ENCODE measurements around the gene SLC27A3. TPM values are rescaled to one million over a fixed set of nuclear protein-coding genes. Genes with fewer than 3 reads are reported as not detected.

Gene SLC27A3
- 10 to 100 TPM; 11.2 to 12.1 TPM for total RNA-seq

DNA sequence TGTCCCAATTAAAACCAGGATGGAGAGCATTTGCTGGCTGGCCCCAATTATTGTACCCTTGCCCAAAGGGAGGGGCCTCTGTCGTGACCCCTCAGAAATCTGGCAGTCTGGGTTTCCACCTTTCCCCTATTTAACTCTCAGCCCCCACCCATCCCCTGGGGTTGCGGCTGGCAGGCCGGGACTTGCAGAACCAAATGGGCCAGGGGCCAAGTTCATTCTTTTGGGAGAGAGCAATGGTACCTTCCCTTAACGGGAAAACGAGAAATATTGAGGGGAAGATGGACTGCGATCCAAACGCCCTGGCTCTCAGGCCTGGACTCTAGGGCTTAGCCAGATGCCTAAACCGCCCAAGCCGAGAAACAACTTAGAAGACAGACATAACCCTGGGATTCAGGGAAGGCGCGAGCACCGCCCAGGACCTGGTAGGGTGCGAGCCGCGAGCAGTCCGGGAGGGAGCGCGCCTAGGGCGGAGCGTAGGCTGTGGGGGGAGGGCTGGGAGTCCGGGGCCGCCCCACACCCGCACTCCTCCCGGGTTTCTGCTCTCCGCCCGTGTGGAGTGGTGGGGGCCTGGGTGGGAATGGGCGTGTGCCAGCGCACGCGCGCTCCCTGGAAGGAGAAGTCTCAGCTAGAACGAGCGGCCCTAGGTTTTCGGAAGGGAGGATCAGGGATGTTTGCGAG lies at the start of gene SLC27A3:
Gene SLC27A3 (plus strand): TSS at position 628 of the 678 bp plus-strand sequence. CDS start 91 bp downstream, outside the sequence.
- ChIA-PET CTCF (interaction anchor here (1.5 kb wide), 2 partner anchors 15 to 216 kb away, joined by 3 read pairs; partner anchors contain the start of gene RPS27), POLR2A (interaction anchor here (0.6 to 0.8 kb wide), 2 partner anchors 31 to 212 kb away, joined by 3 read pairs; partner anchors contain the start of gene RAB13)

DNA sequence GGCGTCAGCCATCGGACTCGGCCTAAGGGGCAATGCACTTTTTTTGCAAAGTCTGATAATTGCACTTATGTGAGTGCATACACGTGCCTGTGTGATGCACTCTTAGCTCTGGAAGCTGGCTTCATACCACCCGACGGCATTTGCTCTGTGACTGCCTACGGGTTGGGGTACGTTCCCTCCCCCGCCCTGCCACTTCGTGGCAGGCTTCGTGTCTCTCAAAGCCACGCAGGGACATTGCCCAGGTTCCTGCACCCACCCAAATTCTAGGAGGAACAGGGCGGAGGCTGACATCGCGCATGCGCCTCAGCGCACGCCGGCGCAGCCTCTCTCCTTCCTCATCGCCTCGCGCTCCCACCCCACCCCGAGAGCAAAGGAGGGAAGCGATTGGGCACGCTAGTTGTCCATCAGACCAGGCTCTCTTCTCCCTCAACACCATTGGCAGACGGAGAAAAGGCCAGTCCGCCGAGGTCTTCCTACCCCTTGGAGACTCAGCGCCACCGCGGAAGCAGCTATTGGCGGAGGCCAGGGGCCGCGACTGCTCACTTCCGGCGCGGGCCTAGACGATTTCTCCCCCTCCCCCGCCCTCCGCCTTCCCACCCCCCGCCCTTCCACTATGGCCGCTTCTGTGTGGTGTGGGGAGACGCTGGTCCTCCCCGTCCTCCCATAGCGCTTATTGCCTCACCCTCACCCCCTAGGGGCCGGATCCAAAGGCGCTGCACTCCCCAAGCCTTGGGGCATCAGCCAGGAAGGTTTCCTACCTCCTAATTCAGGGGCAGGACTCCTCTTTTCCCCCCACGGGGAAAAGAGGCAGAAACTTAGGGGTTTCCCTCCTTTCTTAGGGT lies 47.5 kb upstream of the SLC27A3 start, which contains the start of gene INTS3:
Gene INTS3 (plus strand): TSS at position 588 of the 842 bp plus-strand sequence. CDS start 585 bp downstream, outside the sequence.
- POLR2A ChIA-PET = interaction anchor here (0.7 kb wide), 2 partner anchors 49 to 1744 kb away, joined by 10 read pairs; partner anchors contain the start of gene NPR1
- CTCF ChIA-PET = interaction anchor here (0.6 to 1.0 kb wide), 3 partner anchors 50 to 488 kb away, joined by 3 read pairs; partner anchors contain the start of gene NPR1

DNA sequence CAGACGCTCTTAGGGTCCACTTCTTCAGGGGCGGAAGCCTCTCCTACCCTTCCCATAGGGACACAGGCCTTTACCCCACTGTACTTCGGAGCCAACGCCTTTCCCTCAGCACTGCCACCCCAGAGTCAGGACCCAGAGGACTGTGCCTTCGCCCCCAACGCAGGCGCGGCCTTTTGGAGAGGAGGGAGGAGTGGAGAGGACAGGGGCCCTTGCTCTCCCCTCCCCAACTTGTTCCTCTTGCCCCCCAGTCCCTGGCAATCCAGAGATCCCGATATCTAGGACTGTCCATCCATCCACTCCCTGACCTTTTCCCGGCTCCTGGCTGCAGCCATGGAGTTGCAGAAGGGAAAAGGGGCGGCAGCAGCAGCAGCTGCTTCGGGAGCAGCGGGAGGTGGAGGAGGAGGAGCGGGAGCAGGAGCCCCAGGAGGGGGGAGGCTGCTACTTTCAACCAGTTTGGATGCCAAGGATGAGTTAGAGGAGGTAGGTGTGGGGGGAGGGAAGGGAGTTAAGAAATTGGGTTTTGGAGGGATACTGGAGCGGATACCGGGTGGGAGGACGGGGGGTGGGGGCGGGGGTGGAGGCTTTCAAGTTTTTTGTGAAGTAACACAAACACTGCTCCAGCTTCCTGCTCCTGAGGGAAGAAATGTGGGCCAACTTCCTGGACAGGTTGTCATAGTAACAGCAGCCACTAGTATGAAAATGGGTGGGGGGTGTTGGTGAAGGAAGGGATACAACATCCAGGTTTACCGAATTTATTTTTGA lies 46.7 kb upstream of the SLC27A3 start:
- ChIA-PET POLR2A (no interaction called here), CTCF (interaction anchor here (0.8 to 1.2 kb wide), 3 partner anchors 11 to 52 kb away, joined by 3 to 4 read pairs (median 3); partner anchors contain the start of gene NPR1)

- ChIA-PET CTCF (interaction anchor here (1.6 kb wide), 1 partner anchor 52 kb away, joined by 6 read pairs; the partner anchor contains the start of gene NPR1), POLR2A (no interaction called here)
These were observed 44.7 kb upstream of the SLC27A3 start for GRCh38 chr1:153730468-153730988.

GRCh38 chr1:153733970-153734369 lies 41.2 kb upstream of the SLC27A3 start:
- CTCF ChIA-PET = no interaction called here

DNA sequence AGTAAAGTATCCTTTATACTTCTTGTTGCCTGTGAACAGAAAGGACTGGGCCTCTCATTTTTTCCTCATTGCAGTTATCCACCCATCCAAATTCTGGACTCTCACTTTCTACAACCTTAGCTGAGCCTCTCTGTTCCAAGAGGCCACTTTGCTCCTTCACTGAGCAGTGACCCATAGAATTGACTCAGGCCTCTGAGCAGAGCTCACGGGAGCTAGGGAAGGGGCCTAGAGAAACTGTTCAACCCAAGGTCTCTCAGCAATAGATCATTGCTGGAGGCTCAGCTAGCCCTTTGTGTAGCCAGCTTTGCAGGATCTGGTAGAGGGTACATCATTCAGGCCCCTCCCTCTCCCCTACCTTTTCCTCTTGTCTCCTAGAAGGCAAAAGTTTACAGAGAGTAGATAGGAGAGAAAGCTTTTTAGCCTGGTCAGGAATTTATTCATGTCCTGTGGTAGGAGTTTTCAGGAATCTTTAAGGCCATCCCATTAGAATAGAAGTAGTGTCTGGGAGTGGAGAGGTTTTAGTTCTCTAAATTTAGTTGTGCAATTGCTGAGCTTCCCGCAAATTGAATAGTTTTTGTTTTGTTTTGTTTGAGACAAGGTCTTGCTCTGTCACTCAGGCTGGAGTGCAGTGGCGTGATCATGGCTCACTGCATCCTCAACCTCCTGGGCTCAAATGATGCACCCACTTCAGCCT lies 40.7 kb upstream of the SLC27A3 start:
- POLR2A ChIA-PET = no interaction called here

More at GRCh38 chr1:153733970-153734369, 41.2 kb upstream of the SLC27A3 start:
- POLR2A ChIA-PET = interaction anchor here (0.7 kb wide), 1 partner anchor 218 kb away, joined by 3 read pairs; no protein-coding TSS in a partner anchor

DNA sequence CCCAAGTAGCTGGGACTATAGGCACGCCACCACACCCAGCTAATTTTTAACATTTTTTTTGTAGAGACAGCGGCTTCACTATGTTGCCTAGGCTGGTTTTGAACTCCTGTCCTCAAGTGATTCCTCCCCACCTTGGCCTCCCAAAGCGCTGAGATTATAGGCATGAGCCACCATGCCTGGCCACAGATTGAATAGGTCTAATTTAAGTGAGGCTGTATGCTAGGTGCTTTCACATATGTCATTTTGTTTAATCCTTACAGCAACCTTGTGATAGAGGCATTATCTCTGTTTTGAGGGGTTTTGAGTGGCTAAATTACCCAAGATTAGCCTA lies 40.2 kb upstream of the SLC27A3 start:
- POLR2A ChIA-PET = interaction anchor here (0.7 kb wide), 1 partner anchor 106 kb away, joined by 3 read pairs; no protein-coding TSS in a partner anchor

More for the DNA sequence above, 40.7 kb upstream of the SLC27A3 start:
- CTCF ChIA-PET = no interaction called here

DNA sequence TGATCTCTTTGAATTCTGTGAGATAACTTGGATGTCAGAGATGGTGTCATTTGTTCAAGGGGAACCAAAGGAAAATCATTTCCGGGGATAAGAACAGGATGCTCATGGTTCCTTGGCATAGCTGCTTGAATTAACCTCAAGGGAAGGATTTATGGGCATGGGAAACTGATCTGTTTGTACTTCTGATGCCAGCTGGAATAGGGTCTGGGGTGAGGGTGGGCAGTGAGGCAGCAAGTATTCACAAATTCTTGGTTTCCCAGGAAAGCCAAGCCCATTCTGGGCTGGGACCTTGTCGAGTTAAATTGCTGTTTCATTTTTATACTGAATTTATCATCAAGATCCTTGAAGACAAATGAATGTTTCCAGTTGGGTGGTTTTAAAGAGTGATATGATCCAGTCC lies 33.2 kb upstream of the SLC27A3 start:
- ChIA-PET CTCF (no interaction called here), POLR2A (no interaction called here)

More for the DNA sequence above, 40.2 kb upstream of the SLC27A3 start:
- CTCF ChIA-PET = no interaction called here

- ChIA-PET CTCF (no interaction called here), POLR2A (interaction anchor here (0.6 kb wide), 1 partner anchor 17 kb away, joined by 11 read pairs; no protein-coding TSS in a partner anchor)
These were observed 32.6 kb upstream of the SLC27A3 start for GRCh38 chr1:153742411-153743142.

GRCh38 chr1:153745417-153745816 lies 29.8 kb upstream of the SLC27A3 start:
- ChIA-PET POLR2A (interaction anchor here (0.6 kb wide), 1 partner anchor 14 kb away, joined by 6 read pairs; no protein-coding TSS in a partner anchor), CTCF (interaction anchor here (0.7 to 1.4 kb wide), 2 partner anchors 68 to 461 kb away, joined by 3 read pairs; no protein-coding TSS in a partner anchor)

GRCh38 chr1:153746174-153746573 lies 29.0 kb upstream of the SLC27A3 start:
- CTCF ChIA-PET = interaction anchor here (0.7 to 1.4 kb wide), 2 partner anchors 68 to 461 kb away, joined by 3 read pairs; no protein-coding TSS in a partner anchor
- POLR2A ChIA-PET = interaction anchor here (0.6 kb wide), 1 partner anchor 15 kb away, joined by 6 read pairs; no protein-coding TSS in a partner anchor

DNA sequence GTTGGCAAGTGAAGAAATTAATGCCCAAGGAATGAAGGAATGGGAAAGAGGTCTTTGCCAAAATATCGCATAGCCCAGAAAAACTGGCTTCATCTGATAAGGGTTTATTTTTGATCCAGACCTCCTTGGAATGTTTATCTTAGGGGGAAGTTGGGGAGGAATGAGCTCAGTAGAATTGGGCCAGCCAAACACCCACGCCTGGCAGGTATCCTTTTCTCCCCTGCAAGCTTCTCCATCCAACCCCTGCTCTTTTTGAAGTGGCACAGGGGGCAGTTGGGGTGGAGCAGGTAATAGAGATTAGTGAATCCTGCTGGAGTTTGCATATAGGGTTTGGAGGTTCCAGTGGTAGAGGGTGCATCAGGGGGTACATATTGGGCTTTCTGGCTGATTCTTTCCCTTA lies 26.3 kb upstream of the SLC27A3 start:
- ChIA-PET CTCF (interaction anchor here (0.6 to 2.6 kb wide), 4 partner anchors 13 to 145 kb away, joined by 3 to 10 read pairs (median 3); partner anchors contain the start of gene NPR1), POLR2A (no interaction called here)

GRCh38 chr1:153749408-153750005 lies 25.7 kb upstream of the SLC27A3 start:
- ChIA-PET POLR2A (no interaction called here), CTCF (interaction anchor here (0.6 to 2.6 kb wide), 3 partner anchors 72 to 1753 kb away, joined by 3 to 10 read pairs (median 4); partner anchors contain the start of gene NPR1)

DNA sequence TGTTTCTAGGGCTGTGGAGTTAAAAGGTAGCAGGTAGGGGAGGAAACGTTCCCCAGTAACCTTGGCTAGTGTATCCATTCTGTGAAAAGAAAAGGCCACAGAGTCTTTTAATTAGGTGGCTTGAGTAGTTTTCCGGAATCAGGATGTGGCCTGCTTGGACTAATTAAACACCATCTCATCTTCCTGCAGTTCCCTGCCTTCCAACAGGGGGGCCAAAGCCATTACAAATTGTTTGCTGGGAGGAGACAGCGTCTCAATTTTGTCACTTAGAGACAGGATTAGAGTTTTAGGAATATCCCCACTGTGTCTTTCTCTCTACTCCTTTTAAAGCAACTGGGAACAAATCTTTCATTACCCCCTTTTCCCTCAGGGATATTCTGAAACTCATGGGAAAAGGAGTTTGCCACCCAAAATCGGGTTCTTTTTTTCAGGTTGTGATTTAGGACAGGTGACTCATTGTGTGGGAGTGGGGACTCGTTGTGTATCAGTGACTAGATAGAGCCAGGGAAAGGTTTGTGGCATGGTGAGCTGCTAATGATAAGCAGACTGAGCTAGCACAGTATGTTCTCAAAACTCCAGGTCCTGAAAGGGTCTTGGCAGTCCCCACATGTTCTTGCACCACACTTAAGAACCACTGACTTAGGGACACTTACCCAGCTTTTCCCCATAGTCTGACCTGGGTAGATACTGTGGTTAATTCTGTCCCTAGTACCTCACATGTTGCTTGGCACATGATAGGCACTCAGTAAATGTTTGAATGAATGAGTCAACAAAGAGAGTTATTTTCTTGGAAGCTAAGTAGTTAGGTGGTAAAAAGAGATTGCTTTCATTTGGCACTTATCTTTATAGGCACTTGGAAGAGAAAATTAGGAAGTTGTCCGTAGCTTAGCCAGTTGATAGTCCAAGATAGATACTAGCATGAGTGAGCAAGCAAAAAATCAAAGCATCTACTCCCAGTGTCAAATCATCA lies 24.9 kb upstream of the SLC27A3 start:
- ChIA-PET POLR2A (no interaction called here), CTCF (interaction anchor here (0.6 to 2.6 kb wide), 4 partner anchors 73 to 1754 kb away, joined by 3 to 10 read pairs (median 4); partner anchors contain the start of gene NPR1)

GRCh38 chr1:153752072-153752471 lies 23.1 kb upstream of the SLC27A3 start:
- ChIA-PET CTCF (no interaction called here), POLR2A (no interaction called here)

Data from activated CD8-positive, alpha-beta memory T cell treated with anti-CD3 and anti-CD28 coated beads for 36 hours (primary cell).